ENCODE results near the gene RHOJ. TPM values are rescaled to one million over a fixed set of nuclear protein-coding genes. Genes with fewer than 3 reads are reported as not detected.

RHOJ gene
- total RNA-seq, 1 experiment from 2014 or later = 30.2 TPM

DNA sequence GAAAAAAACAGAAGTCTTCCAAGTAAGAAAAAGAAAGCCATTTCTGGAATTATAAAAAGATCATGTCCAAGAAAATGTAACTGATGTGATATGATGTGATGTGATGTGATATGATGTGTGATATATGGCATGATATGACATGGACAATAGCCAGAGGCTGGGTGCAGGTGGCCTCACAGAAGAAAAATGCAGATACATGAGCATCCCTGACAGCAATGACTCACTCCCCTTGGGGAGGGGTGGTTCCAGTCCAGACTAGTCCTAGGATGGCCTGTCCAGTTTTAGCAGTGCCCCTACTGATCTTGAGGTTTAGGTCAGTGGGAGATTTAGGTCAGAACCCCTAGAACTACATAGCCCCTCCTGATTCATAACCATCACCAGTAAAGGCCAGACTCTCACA is 3.5 kb upstream of the RHOJ start:
- H3K4me1 ChIP-seq (ENCODE audit: insufficient read depth, low read length, poor library complexity, severe bottlenecking) = peaks cover 8% of the 10 kb centered on the region
- DNase-seq (ENCODE audit: low spot score) = no peak
- H3K27me3 ChIP-seq (replicated peaks; ENCODE audit: insufficient read depth, low read depth, low read length, poor library complexity) = no peaks in the 10 kb centered on the region
- no peaks in the 10 kb centered on the region for H3K9me3 ChIP-seq (ENCODE audit: low read depth, low read length, poor library complexity, severe bottlenecking)
- H3K36me3 ChIP-seq (ENCODE audit: insufficient read depth, low read length, poor library complexity, severe bottlenecking) = no peaks in the 10 kb centered on the region
- CTCF ChIA-PET = no interaction called here
- POLR2A ChIA-PET (ENCODE audit: low non-redundant PET) = no interaction called here
- intact Hi-C loops (cut with micrococcal nuclease; ENCODE audit: unreplicated experiment) = no loop called here
- no peak for TF ChIP-seq EZH2 (IDR thresholded peaks at IDR 0.05; ENCODE audit: borderline replicate concordance, low read depth, low read length, poor library complexity, severe bottlenecking)
- TF ChIP-seq, protein P1, sequence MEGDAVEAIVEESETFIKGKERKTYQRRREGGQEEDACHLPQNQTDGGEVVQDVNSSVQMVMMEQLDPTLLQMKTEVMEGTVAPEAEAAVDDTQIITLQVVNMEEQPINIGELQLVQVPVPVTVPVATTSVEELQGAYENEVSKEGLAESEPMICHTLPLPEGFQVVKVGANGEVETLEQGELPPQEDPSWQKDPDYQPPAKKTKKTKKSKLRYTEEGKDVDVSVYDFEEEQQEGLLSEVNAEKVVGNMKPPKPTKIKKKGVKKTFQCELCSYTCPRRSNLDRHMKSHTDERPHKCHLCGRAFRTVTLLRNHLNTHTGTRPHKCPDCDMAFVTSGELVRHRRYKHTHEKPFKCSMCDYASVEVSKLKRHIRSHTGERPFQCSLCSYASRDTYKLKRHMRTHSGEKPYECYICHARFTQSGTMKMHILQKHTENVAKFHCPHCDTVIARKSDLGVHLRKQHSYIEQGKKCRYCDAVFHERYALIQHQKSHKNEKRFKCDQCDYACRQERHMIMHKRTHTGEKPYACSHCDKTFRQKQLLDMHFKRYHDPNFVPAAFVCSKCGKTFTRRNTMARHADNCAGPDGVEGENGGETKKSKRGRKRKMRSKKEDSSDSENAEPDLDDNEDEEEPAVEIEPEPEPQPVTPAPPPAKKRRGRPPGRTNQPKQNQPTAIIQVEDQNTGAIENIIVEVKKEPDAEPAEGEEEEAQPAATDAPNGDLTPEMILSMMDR (conservative IDR thresholded peaks at IDR 0.05; ENCODE audit: low read depth, low read length) = no peak
- no peak overlapping the region for H3K4me3 ChIP-seq (ENCODE audit: low read depth, low read length, poor library complexity, severe bottlenecking)
- no TSS peak for BruUV-seq (replicated peaks)
- no peak overlapping the region for H3K27ac ChIP-seq (ENCODE audit: low read depth, low read length, poor library complexity, severe bottlenecking)

DNA sequence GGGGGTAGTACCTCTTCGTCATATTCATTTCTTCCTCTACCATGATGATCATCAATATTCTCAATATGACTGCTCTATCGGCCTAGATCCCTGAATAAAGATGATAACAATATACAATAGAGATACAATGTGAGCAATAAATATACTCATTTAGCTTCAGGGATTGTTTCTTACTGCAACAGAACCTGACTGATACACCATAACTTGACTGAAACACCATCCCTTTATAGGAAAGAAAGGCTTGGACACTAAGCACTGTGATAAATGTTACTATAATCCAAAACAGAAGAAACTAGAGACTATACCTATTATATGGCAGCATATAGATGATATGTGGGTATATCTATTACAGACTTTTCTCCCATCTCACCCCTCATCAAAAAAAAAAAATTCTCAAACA is 1.2 kb upstream of the RHOJ start:
- H3K9me3 ChIP-seq (ENCODE audit: low read depth, low read length, poor library complexity, severe bottlenecking) = no peaks in the 10 kb centered on the region
- H3K4me3 ChIP-seq (ENCODE audit: low read depth, low read length, poor library complexity, severe bottlenecking) = no peak overlapping the region
- peaks cover 17% of the 10 kb centered on the region for H3K4me1 ChIP-seq (ENCODE audit: insufficient read depth, low read length, poor library complexity, severe bottlenecking)
- no peaks in the 10 kb centered on the region for H3K27me3 ChIP-seq (replicated peaks; ENCODE audit: insufficient read depth, low read depth, low read length, poor library complexity)
- no TSS peak for BruUV-seq (replicated peaks)
- no peak for TF ChIP-seq EZH2 (IDR thresholded peaks at IDR 0.05; ENCODE audit: borderline replicate concordance, low read depth, low read length, poor library complexity, severe bottlenecking)
- TF ChIP-seq, protein P1 (conservative IDR thresholded peaks at IDR 0.05; ENCODE audit: low read depth, low read length) = no peak
- POLR2A ChIA-PET (ENCODE audit: low non-redundant PET) = no interaction called here
- intact Hi-C loops (cut with micrococcal nuclease; ENCODE audit: unreplicated experiment) = no loop called here
- no peak overlapping the region for H3K27ac ChIP-seq (ENCODE audit: low read depth, low read length, poor library complexity, severe bottlenecking)
- CTCF ChIA-PET = no interaction called here
- H3K36me3 ChIP-seq (ENCODE audit: insufficient read depth, low read length, poor library complexity, severe bottlenecking) = no peaks in the 10 kb centered on the region
- no peak for DNase-seq (ENCODE audit: low spot score)

DNA sequence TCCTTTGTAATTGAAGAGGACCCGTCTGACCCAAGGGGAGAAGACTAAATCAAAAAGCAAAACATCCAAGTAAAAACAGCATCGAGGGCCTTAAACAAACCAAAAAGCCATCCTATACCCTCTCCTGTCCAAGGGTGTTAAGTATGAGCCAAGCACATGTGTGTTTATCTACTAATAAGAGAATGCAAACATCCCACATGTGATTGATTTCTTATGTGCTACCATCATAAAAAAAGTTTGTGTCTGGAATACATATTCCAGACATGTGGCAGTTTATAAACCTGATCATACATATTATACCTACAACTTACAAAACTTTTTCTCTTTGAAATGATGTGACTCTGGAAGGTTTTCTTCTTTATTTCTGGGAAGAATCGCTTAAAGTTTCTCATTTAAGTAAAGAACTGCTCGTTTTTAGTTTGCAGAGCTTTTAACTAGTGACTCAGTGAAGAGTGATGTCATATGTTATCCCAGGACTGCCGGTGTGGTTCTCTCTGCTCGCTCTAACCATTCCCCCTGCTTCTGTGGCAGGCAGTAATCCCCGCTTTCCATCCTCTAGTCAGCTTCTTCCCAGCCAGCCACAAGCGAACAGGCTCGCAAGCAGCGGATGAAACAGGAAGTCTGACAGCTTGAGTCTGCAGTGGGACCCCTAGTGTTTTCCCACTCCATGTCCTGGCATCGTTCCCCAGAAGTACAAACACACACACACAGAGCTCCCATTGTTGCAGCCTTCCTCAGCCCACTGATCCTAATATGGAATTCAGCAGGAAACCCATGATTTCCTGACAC is 431 bp upstream of the RHOJ start:
- BruUV-seq (replicated peaks) = TSS peak; percentile 86
- H3K9me3 ChIP-seq (ENCODE audit: low read depth, low read length, poor library complexity, severe bottlenecking) = no peaks in the 10 kb centered on the region
- peak; percentile 95 for DNase-seq (ENCODE audit: low spot score)
- H3K36me3 ChIP-seq (ENCODE audit: insufficient read depth, low read length, poor library complexity, severe bottlenecking) = no peaks in the 10 kb centered on the region
- intact Hi-C loops (cut with micrococcal nuclease; ENCODE audit: unreplicated experiment) = no loop called here
- no peaks in the 10 kb centered on the region for H3K27me3 ChIP-seq (replicated peaks; ENCODE audit: insufficient read depth, low read depth, low read length, poor library complexity)
- ChIA-PET POLR2A (ENCODE audit: low non-redundant PET) (interaction anchor here (0.7 kb wide), 1 partner anchor 108 kb away, joined by 4 read pairs; no protein-coding TSS in a partner anchor), CTCF (interaction anchor here (0.5 to 1.8 kb wide), 4 partner anchors 14 to 1086 kb away, joined by 3 to 9 read pairs (median 4); no protein-coding TSS in a partner anchor)
- peaks cover 17% of the 10 kb centered on the region for H3K4me1 ChIP-seq (ENCODE audit: insufficient read depth, low read length, poor library complexity, severe bottlenecking)
- peak overlapping the region; percentile 49 for H3K4me3 ChIP-seq (ENCODE audit: low read depth, low read length, poor library complexity, severe bottlenecking)
- no peak for TF ChIP-seq EZH2 (IDR thresholded peaks at IDR 0.05; ENCODE audit: borderline replicate concordance, low read depth, low read length, poor library complexity, severe bottlenecking)
- TF ChIP-seq, protein P1 (conservative IDR thresholded peaks at IDR 0.05; ENCODE audit: low read depth, low read length) = peak; percentile 45
- H3K27ac ChIP-seq (ENCODE audit: low read depth, low read length, poor library complexity, severe bottlenecking) = peak overlapping the region; percentile 91
